Choroid plexus epithelial cell (primary cell): ENCODE results near the gene AJAP1.

Experiments used
- DNase-seq: peaks from one replicate; pipeline ENCODE4 v3.0.0-alpha.2; 2010; ENCODE audit warnings: low read depth
- H3K4me3 ChIP-seq: 2 replicates; pipeline ENCODE4 v1.5.1; 2011; ENCODE audit warnings: low read depth, mild to moderate bottlenecking, control low read depth, low read length, moderate library complexity
- TF ChIP-seq, protein P1 (sequence below): conservative IDR thresholded peaks from 2 replicates; pipeline ENCODE4 v1.5.1; 2011; ENCODE audit warnings: low read depth, mild to moderate bottlenecking, control low read depth, inconsistent platforms, low read length, moderate library complexity

The AJAP1 gene

DNA sequence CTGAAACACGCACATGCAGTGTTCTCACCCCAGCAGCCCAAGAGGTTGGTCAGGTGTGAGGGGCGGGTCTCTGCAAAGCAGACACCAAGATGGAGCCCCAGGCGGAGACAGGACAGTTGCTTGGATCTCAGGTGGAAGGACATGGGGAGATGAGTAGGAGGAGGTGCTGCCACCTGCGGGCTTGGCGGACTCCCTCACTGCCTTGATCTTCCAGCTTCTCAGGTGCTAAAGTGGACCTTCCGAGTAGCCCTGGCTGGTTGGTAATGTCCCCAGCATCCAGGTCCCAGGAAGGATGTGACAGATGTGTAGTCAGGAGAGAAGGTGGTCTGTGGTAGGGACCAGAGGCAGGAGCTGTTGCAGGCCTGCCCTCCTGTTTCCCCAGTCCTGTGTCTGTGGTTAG is 114.1 kb downstream of the AJAP1 start:
- H3K4me3 ChIP-seq: no peak overlapping the region
- TF ChIP-seq, protein P1, sequence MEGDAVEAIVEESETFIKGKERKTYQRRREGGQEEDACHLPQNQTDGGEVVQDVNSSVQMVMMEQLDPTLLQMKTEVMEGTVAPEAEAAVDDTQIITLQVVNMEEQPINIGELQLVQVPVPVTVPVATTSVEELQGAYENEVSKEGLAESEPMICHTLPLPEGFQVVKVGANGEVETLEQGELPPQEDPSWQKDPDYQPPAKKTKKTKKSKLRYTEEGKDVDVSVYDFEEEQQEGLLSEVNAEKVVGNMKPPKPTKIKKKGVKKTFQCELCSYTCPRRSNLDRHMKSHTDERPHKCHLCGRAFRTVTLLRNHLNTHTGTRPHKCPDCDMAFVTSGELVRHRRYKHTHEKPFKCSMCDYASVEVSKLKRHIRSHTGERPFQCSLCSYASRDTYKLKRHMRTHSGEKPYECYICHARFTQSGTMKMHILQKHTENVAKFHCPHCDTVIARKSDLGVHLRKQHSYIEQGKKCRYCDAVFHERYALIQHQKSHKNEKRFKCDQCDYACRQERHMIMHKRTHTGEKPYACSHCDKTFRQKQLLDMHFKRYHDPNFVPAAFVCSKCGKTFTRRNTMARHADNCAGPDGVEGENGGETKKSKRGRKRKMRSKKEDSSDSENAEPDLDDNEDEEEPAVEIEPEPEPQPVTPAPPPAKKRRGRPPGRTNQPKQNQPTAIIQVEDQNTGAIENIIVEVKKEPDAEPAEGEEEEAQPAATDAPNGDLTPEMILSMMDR: no peak
- no peak for DNase-seq

- no peak for DNase-seq
- H3K4me3 ChIP-seq: no peak overlapping the region
- TF ChIP-seq, protein P1: no peak
Observed at GRCh38 chr1:4769516-4770280, 115.3 kb downstream of the AJAP1 start.

GRCh38 chr1:4770713-4771112 is 116.3 kb downstream of the AJAP1 start:
- H3K4me3 ChIP-seq: no peak overlapping the region
- DNase-seq: no peak

GRCh38 chr1:4771267-4771666 is 116.9 kb downstream of the AJAP1 start:
- DNase-seq: no peak
- TF ChIP-seq, protein P1: no peak
- no peak overlapping the region for H3K4me3 ChIP-seq

More at GRCh38 chr1:4770713-4771112, 116.3 kb downstream of the AJAP1 start:
- TF ChIP-seq, protein P1: no peak

GRCh38 chr1:4771721-4772120 is 117.3 kb downstream of the AJAP1 start:
- TF ChIP-seq, protein P1: no peak
- DNase-seq: no peak
- no peak overlapping the region for H3K4me3 ChIP-seq

- no peak overlapping the region for H3K4me3 ChIP-seq
- no peak for DNase-seq
- TF ChIP-seq, protein P1: no peak
Observed at GRCh38 chr1:4772294-4773010, 118.0 kb downstream of the AJAP1 start.
